Activated T-helper 2 cell treated with anti-CD3 and anti-CD28 coated beads, Interferon-gamma antibody, Interleukin-2, Interleukin-4, amounts not matched to agents 10 μg/mL and 5 μg/mL and 100 μg/mL, durations not matched to agents 14 hours and 24 hours and 36 hours (primary cell): ENCODE results near the gene TVP23A. TPM values are rescaled to one million over a fixed set of nuclear protein-coding genes. Genes with fewer than 3 reads are reported as not detected.
"Not testable (repeated sequence)": the region's sequence is repeated elsewhere in the genome, so short reads cannot be mapped to it uniquely, and the experiment has no call there.

ENCODE experiments used
- DNase-seq: peaks from one replicate; pipeline ENCODE4 v3.0.0; 2021; ENCODE audit warnings: low spot score
- H3K27ac Mint-ChIP-seq: one replicate; pipeline ENCODE4 v1.8.0; 2021; ENCODE audit warnings: mixed read lengths
- H3K27me3 Mint-ChIP-seq: one replicate; pipeline ENCODE4 v1.8.0; 2021; ENCODE audit warnings: low read depth, mixed read lengths
- H3K36me3 Mint-ChIP-seq: one replicate; pipeline ENCODE4 v1.8.0; 2021; ENCODE audit warnings: low read depth, mixed read lengths
- H3K4me1 Mint-ChIP-seq: one replicate; pipeline ENCODE4 v1.8.0; 2021; ENCODE audit warnings: low read depth, mixed read lengths
- H3K4me3 Mint-ChIP-seq: one replicate; pipeline ENCODE4 v1.8.0; 2021; ENCODE audit warnings: low read depth, mild to moderate bottlenecking, moderate library complexity, mixed read lengths
- H3K9me3 Mint-ChIP-seq: one replicate; pipeline ENCODE4 v1.8.0; 2021; ENCODE audit warnings: mixed read lengths
- intact Hi-C: fragments of 100-400 bp; cut with micrococcal nuclease; formaldehyde crosslinking; loops from one replicate; pipeline ENCODE4 v1.15.1; 2023
- total RNA-seq: library from RNA; stranded (reverse); gene quantifications from 2 replicates; pipeline ENCODE4 v1.2.3, GENCODE V29; 2022

The TVP23A gene
- total RNA-seq, 1 donor from 2014 or later = 0.05 TPM

DNA sequence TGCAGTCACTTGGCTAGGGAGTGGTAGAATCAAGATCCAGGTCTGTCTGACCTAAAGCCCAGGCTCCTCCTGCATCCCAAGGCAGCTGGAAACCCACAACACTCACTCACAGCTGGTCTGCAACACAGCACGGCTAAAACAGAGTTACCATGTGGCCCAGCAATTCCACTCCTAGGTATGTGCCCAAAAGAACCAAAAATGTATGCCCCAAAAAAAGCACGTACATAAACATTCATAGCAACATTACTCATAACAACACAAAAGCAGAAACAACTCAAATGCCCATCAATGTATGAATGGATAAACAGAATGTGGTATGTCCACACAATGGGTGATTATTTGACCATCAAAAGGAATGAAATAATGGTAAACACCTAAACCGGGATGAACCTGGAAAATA lies 8.9 kb downstream of the TVP23A start:
- Mint-ChIP-seq H3K27me3 (peaks cover 22% of the 10 kb centered on the region), H3K9me3 (no peaks in the 10 kb centered on the region), H3K36me3 (no peaks in the 10 kb centered on the region), H3K4me1 (peaks cover 14% of the 10 kb centered on the region), H3K27ac (no peak overlapping the region), H3K4me3 (no peak overlapping the region)
- intact Hi-C loops = loop anchor here (5.0 to 10.0 kb wide), 2 partner anchors 68 to 105 kb away; partner anchors contain the start of gene CIITA
- no peak for DNase-seq

DNA sequence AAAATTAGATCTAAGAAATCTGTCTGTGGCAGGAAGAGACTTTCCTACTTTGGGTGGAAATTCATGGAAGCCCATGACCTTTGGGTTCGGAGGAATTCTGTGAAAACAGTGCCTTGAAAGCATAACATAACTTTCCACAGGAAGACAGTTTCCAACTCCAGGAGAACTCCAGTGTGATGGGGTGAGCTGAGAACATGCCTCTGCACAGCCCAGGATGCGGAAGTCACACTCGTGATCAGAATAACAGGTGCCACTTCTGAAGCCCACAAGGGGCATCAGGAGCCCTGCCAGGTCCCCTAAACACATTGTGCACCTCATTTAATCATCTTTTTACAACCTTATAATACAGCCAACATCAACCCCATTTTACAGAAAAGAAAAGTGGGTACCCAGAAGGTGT lies 9.7 kb downstream of the TVP23A start:
- peaks cover 14% of the 10 kb centered on the region for H3K4me1 Mint-ChIP-seq
- no peak overlapping the region for H3K27ac Mint-ChIP-seq
- H3K4me3 Mint-ChIP-seq = no peak overlapping the region
- intact Hi-C loops = no loop called here
- H3K36me3 Mint-ChIP-seq = no peaks in the 10 kb centered on the region
- H3K27me3 Mint-ChIP-seq = peaks cover 21% of the 10 kb centered on the region
- H3K9me3 Mint-ChIP-seq = no peaks in the 10 kb centered on the region
- DNase-seq = no peak

DNA sequence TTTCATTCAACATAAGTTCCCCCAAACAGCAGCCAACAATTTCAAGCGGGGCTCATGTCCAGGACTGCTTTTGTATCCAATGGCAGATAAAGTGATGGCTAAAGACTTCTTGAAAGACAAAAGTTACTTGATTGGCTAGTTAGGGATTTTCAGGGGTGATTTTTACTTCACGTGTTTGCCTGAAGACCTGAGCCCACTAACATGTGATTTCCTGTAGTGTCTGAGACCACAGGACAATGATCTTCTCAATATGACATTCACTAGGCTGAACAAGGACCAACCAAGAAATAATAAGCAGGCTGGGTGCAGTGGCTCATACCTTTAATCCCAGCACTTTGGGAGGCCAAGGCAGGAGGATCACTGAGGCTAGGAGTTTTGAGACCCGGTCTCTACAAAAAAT lies 10.4 kb downstream of the TVP23A start:
- H3K27ac Mint-ChIP-seq = no peak overlapping the region

DNA sequence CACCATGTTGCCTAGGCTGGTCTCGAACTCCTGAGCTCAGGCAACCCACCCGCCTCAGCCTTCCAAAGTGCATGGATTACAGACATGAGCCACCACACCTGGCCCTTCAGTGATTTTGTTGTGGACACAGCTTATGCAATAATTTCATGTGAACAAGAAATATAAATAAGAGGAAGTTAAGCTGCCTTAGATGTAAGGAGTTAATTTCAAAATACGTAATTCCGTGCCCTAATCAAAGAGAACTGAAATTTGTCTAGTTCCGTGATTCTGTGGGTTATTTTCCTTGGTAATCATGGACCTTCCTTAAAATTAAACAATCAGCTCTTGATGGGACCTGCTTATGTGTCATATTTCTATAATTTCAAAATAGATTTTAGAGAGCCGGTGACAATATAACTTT lies 11.9 kb downstream of the TVP23A start:
- H3K36me3 Mint-ChIP-seq = no peaks in the 10 kb centered on the region
- DNase-seq = no peak
- H3K4me3 Mint-ChIP-seq = no peak overlapping the region
- H3K27ac Mint-ChIP-seq = no peak overlapping the region
- intact Hi-C loops = no loop called here
- H3K9me3 Mint-ChIP-seq = no peaks in the 10 kb centered on the region
- peaks cover 23% of the 10 kb centered on the region for H3K27me3 Mint-ChIP-seq
- H3K4me1 Mint-ChIP-seq = peaks cover 3% of the 10 kb centered on the region

More for the DNA sequence above, 10.4 kb downstream of the TVP23A start:
- intact Hi-C loops = no loop called here
- Mint-ChIP-seq H3K4me1 (peaks cover 14% of the 10 kb centered on the region), H3K36me3 (no peaks in the 10 kb centered on the region), H3K27me3 (peaks cover 23% of the 10 kb centered on the region), H3K9me3 (no peaks in the 10 kb centered on the region), H3K4me3 (no peak overlapping the region)
- DNase-seq = no peak

DNA sequence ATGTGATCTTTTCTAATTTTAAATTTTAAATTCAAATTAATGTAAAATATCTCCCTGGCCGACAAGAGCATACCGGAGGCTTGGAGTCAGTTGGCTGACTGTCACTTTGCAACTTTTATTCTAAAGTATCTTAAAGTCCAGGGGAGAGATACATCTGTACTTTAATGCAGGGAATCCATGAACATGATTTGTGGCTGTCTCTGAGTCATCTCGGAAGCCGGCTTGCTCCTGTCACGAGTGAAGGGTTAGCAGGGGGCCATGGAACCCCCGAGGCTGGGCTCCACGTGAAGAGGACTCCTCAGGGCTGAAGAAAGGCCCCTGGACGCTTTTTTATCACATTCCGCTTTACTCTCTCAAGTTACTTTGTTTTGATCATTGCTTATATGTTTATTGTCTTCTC lies 13.3 kb downstream of the TVP23A start:
- no peak for DNase-seq
- H3K4me1 Mint-ChIP-seq = peaks cover 3% of the 10 kb centered on the region
- no peaks in the 10 kb centered on the region for H3K9me3 Mint-ChIP-seq
- no peak overlapping the region for H3K27ac Mint-ChIP-seq
- intact Hi-C loops = no loop called here
- no peaks in the 10 kb centered on the region for H3K36me3 Mint-ChIP-seq
- no peak overlapping the region for H3K4me3 Mint-ChIP-seq
- peaks cover 23% of the 10 kb centered on the region for H3K27me3 Mint-ChIP-seq

DNA sequence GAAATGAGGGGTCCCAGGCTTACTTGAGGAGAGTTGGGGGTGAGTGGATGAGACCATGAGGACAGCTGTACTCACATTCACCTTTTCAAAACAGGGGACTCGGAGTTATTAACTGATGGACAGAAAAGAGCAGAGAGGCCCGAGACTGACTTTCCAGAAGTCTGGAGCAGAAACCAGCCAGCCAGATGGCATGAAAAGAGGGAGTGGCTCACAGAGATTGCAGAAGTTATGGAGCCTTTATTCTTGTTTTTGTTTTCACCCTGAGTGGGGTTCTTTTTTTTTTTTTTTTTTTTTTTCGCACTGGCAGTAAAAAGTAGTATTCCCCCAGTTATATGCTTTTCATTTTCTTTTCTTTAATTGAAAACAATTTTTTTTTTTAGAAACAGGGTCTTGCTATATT lies 18.9 kb downstream of the TVP23A start:
- Mint-ChIP-seq H3K9me3 (no peaks in the 10 kb centered on the region), H3K27me3 (peaks cover 8% of the 10 kb centered on the region), H3K4me3 (no peak overlapping the region), H3K36me3 (no peaks in the 10 kb centered on the region), H3K4me1 (no peaks in the 10 kb centered on the region), H3K27ac (no peak overlapping the region)
- no peak for DNase-seq
- intact Hi-C loops = no loop called here

DNA sequence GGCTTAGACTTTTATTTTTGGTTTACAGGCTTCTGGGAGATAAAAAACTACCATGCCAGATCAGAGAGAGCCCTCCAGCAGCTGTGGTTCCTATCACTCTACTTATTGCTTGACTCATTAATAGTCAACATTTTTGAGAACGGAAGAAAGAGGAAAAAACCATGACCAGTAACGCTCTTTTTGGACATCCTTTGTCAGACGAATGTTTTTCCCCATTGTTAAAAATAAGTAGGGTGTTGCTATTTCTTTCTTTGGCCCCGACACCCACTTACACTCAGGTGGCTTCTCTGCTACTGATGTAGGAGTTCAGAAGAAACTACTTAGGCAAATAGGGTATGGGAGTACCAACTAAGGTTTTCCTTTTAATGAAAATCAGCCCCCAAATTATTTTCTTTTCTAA lies 27.5 kb downstream of the TVP23A start:
- Mint-ChIP-seq H3K4me3 (no peak overlapping the region), H3K9me3 (no peaks in the 10 kb centered on the region), H3K27ac (no peak overlapping the region), H3K4me1 (no peaks in the 10 kb centered on the region), H3K27me3 (peaks cover 17% of the 10 kb centered on the region), H3K36me3 (no peaks in the 10 kb centered on the region)
- intact Hi-C loops = no loop called here
- no peak for DNase-seq

DNA sequence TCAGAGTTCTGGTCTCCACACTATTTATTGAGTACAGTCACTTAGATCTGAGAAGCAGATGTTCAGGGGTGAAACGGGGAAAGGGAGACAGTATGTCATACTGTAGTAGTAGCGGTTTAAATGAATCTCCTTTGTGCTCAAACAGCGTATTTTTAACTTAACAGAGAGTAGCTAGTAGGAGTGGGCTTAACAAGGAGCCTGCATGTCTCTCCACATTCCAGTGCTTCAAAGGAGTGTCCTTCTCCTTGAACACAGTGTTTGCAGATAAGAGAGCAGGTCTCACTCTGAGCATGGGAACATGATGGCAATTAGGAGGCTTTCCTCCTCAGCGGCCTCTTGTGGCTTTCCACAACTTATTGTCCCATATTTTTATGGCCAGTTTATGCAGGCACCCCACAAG lies 30.0 kb downstream of the TVP23A start:
- DNase-seq, H3K36me3 Mint-ChIP-seq, H3K27ac Mint-ChIP-seq, H3K4me3 Mint-ChIP-seq, H3K9me3 Mint-ChIP-seq, H3K4me1 Mint-ChIP-seq, intact Hi-C loops: not testable (repeated sequence)
- H3K27me3 Mint-ChIP-seq = peaks cover 19% of the 10 kb centered on the region

DNA sequence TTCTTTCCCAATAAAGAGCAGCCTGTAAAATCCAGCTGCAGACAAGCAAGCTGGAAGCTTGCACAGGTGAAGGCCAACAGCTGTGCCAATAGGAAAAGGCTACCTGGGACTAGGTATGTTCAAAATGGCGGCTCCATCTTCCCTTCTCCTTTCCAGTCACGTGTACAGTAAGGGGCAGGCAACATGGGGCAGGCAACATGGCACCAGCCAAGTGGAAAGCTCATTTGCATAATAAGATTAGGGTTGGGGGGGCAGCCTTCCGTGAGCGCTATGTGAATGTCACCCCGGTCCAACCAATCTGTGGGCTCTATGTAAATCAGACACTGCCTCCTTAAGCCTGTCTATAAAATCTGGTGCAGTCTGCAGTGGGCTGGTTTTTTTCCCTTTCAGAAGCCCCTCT lies 31.3 kb downstream of the TVP23A start:
- intact Hi-C loops = no loop called here
- Mint-ChIP-seq H3K36me3 (no peaks in the 10 kb centered on the region), H3K4me3 (no peak overlapping the region), H3K9me3 (no peaks in the 10 kb centered on the region), H3K27ac (no peak overlapping the region), H3K4me1 (no peaks in the 10 kb centered on the region), H3K27me3 (peaks cover 23% of the 10 kb centered on the region)
- DNase-seq = no peak

DNA sequence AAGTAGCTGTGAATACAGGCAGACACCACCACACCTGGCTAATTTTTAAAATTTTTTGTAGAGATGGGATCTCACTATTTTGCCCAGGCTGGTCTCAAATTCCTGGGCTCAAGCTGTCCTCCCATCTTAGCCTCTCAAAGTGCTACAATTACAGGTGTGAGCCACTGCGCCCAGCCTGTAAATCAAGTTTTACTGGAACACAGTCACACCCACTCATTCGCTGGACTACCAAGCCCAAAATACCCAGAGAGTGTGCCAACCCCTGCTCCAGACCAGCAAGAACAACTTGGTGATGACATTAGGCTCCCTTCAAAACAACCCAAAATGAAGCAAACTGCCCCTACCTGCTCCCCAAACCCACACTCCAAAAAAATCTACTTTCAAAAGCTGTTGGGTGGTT lies 36.0 kb downstream of the TVP23A start:
- H3K4me3 Mint-ChIP-seq = no peak overlapping the region
- no peaks in the 10 kb centered on the region for H3K9me3 Mint-ChIP-seq
- no peak for DNase-seq
- H3K4me1 Mint-ChIP-seq = no peaks in the 10 kb centered on the region
- intact Hi-C loops = no loop called here
- no peaks in the 10 kb centered on the region for H3K36me3 Mint-ChIP-seq
- no peak overlapping the region for H3K27ac Mint-ChIP-seq
- peaks cover 40% of the 10 kb centered on the region for H3K27me3 Mint-ChIP-seq

DNA sequence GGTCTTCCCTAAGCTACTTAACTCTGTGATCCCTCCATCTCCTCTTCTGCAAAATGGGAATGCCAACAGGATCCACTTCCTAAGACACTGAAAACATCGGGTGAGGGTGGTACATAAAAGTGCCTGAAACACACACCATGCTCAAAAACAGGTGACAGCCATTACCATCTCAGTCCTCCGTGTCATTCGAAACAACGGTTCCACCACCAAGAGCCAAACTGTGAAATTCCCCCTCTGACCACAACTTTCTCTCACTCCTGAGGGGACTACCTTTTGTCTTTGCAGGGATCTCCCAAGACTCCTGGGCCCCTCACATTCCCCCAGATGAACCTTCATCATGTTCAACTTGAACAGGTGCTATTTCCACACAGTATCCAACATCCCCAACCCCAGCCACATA lies 38.0 kb downstream of the TVP23A start:
- intact Hi-C loops = no loop called here
- H3K36me3 Mint-ChIP-seq = no peaks in the 10 kb centered on the region
- H3K9me3 Mint-ChIP-seq = no peaks in the 10 kb centered on the region
- no peak overlapping the region for H3K27ac Mint-ChIP-seq
- no peak for DNase-seq
- peaks cover 38% of the 10 kb centered on the region for H3K27me3 Mint-ChIP-seq
- H3K4me1 Mint-ChIP-seq = peaks cover 3% of the 10 kb centered on the region
- H3K4me3 Mint-ChIP-seq = no peak overlapping the region

DNA sequence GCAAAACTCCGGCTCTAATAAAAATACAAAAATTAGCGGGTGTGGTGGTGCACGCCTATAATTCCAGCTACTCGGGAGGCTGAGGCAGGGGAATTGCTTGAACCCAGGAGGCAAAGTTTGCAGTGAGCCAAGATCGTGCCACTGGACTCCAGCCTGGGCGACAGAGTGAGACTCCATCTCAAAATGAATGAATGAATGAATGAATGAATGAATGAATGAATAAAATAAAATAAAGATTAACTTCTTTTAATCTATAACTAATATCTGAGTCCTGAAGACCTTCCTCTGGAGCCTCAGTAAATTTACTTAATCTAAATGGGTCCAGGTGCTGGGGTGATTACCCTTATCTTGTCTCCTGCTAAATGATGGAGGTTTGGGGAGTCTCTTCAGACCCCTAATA lies 38.7 kb downstream of the TVP23A start:
- H3K36me3 Mint-ChIP-seq, H3K9me3 Mint-ChIP-seq, intact Hi-C loops, DNase-seq, H3K4me3 Mint-ChIP-seq, H3K27ac Mint-ChIP-seq, H3K4me1 Mint-ChIP-seq: not testable (repeated sequence)
- H3K27me3 Mint-ChIP-seq = peaks cover 39% of the 10 kb centered on the region

DNA sequence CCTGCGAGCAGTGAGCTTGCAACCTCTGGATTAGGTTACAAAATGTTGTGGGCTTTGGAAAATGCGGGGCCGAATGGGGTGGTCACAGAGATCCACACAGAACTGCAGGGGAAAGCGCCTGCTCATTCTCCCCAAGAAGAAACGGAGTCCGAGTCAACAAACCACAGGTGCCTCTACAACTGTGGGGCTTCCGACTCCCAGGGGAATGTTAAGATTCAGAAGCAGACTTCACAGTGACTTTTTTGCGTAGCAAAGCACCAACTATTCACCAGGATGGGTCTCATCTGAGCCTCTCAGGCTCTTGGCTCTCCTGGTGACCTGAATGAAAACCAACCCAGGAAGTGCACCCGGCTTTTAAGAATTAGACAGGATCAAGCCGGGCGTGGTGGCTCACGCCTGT lies 41.2 kb downstream of the TVP23A start:
- H3K4me1 Mint-ChIP-seq = peaks cover 7% of the 10 kb centered on the region
- H3K9me3 Mint-ChIP-seq = no peaks in the 10 kb centered on the region
- no peak overlapping the region for H3K27ac Mint-ChIP-seq
- intact Hi-C loops = no loop called here
- peaks cover 37% of the 10 kb centered on the region for H3K27me3 Mint-ChIP-seq
- no peaks in the 10 kb centered on the region for H3K36me3 Mint-ChIP-seq
- no peak for DNase-seq
- no peak overlapping the region for H3K4me3 Mint-ChIP-seq

DNA sequence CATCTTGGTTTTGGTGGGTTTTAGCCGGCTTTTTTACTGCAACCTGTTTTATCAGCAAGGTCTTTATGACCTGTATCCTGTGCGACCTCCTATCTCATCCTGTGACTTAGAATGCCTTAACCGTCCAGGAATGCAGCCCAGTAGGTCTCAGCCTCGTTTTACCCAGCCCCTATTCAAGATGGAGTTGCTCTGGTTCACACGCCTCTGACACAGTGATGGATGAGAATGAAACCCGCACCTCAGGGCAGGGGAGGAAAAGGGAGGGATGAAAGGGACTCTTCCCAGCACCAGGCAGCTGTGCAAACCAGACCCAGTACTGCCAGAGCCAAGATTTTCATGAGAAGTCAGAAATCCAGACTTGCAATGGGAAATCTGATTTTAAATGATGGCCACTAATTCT lies 41.7 kb downstream of the TVP23A start:
- H3K36me3 Mint-ChIP-seq, H3K4me3 Mint-ChIP-seq, H3K4me1 Mint-ChIP-seq, DNase-seq, H3K27ac Mint-ChIP-seq, intact Hi-C loops, H3K9me3 Mint-ChIP-seq: not testable (repeated sequence)
- peaks cover 33% of the 10 kb centered on the region for H3K27me3 Mint-ChIP-seq
